Effector memory CD4-positive, alpha-beta T cell (primary cell): ENCODE measurements around the gene TK1.

ENCODE experiments used
- DNase-seq, 3 donors: peaks; one replicate each; pipeline ENCODE4 v3.0.0-alpha.2; 2020
- H3K27ac ChIP-seq: 2 replicates; pipeline ENCODE4 v1.7.0; 2013; ENCODE audit warnings: mild to moderate bottlenecking, low read length, moderate library complexity; ENCODE audit not compliant: insufficient read depth, poor library complexity, severe bottlenecking
- H3K27me3 ChIP-seq: replicated peaks from 2 replicates; pipeline ENCODE4 v1.7.0; 2013; ENCODE audit warnings: mild to moderate bottlenecking, low read length; ENCODE audit not compliant: insufficient read depth, control insufficient read depth, poor library complexity, severe bottlenecking
- H3K36me3 ChIP-seq: 2 replicates; pipeline ENCODE4 v1.7.0; 2013; ENCODE audit warnings: mild to moderate bottlenecking, low read length, moderate library complexity; ENCODE audit not compliant: control insufficient read depth, insufficient read depth
- H3K4me1 ChIP-seq: 2 replicates; pipeline ENCODE4 v1.7.0; 2013; ENCODE audit warnings: low read length, mild to moderate bottlenecking; ENCODE audit not compliant: control insufficient read depth, insufficient read depth, poor library complexity, severe bottlenecking
- H3K4me3 ChIP-seq: 2 replicates; pipeline ENCODE4 v1.7.0; 2013; ENCODE audit warnings: low read length, low read depth, mild to moderate bottlenecking; ENCODE audit not compliant: insufficient read depth, poor library complexity, severe bottlenecking
- H3K9me3 ChIP-seq: 2 replicates; pipeline ENCODE4 v1.7.0; 2013; ENCODE audit warnings: mild to moderate bottlenecking, low read length, moderate library complexity; ENCODE audit not compliant: control insufficient read depth

The TK1 gene

DNA sequence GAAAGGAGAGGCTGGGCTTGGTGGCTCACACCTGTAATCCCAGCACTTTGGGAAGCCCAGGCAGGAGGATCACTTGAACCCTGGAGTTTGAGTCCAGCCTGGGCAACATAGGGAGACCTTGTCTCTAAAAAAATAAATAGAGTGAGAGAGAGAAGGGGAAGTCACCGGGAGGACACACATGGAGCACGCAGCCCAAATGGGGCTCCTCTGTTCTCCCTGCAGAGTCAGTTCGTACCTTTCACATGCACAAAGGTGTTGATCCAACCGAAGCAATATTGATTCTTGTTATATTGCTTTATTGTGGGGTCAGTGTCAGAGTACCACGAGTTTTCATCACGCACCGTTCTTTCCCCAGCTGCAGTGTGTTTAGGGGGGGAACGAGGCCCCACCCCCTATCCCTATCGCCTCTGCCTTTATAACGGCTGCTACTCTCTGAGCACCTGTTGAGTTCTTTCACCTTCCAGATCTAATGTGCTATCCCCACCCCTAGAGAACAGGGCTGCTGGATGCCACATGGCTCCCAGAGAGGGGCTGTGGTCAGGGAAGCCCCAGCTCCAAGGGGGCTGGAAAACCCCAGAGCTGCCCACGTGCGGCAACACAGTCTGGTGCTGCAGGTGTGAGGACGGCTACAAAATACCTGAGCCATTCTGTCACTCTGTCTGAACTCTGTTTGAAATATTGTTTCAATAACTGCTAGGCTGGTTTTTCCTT is 43.6 kb upstream of the TK1 start:
- no peaks in the 10 kb centered on the region for H3K36me3 ChIP-seq
- no peak overlapping the region for H3K27ac ChIP-seq
- peaks cover 20% of the 10 kb centered on the region for H3K27me3 ChIP-seq
- H3K9me3 ChIP-seq, result no peaks in the 10 kb centered on the region
- no peak overlapping the region for H3K4me3 ChIP-seq
- no peak for DNase-seq
- peaks cover 5% of the 10 kb centered on the region for H3K4me1 ChIP-seq

DNA sequence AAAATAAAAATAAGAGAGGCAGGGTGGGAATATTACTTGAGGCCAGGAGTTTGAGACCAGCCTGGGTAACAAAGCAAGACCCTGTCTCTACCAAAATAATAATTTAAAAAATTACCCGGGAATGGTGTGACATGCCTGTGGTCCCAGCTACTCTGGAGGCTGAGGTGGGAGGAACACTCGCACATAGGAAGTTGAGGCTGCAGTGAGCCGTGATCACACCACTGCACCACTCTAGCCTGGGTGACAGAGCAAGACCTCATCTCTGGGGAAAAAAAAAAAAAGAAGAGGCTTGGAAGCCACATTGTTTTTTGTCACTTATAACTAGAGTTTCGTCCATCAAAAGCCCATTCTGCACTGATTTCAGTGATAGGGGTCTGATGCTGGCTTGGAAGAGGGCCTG is 41.3 kb upstream of the TK1 start:
- Histone ChIP-seq H3K36me3 (no peaks in the 10 kb centered on the region), H3K27me3 (peaks cover 20% of the 10 kb centered on the region), H3K4me1 (peaks cover 5% of the 10 kb centered on the region), H3K27ac (no peak overlapping the region), H3K9me3 (no peaks in the 10 kb centered on the region), H3K4me3 (no peak overlapping the region)
- DNase-seq, result no peak

DNA sequence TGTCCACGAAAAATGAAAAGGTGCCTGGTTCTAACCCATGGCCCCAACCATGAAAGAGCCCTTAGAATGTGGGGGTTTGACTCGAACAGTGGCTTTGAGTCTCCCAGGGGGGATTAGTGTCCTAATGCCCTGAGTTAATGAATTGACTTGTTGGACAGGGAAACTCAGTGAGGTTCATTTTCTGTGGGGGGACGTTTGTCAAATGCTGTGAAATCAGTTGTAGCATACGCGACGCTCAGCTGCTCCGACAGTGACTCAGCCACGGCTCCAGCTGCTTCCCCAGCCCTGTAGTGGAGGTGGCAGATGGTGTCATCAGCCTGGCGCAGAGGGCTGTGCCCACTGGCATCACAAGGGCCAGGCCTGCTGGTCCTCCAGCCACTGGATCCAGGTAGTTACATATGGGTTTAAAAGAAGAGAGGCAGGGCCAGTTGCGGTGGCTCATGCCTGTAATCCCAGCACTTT is 40.6 kb upstream of the TK1 start:
- Histone ChIP-seq H3K36me3 (no peaks in the 10 kb centered on the region), H3K27me3 (peaks cover 18% of the 10 kb centered on the region), H3K4me1 (peaks cover 5% of the 10 kb centered on the region), H3K9me3 (no peaks in the 10 kb centered on the region), H3K27ac (no peak overlapping the region), H3K4me3 (no peak overlapping the region)
- no peak for DNase-seq

DNA sequence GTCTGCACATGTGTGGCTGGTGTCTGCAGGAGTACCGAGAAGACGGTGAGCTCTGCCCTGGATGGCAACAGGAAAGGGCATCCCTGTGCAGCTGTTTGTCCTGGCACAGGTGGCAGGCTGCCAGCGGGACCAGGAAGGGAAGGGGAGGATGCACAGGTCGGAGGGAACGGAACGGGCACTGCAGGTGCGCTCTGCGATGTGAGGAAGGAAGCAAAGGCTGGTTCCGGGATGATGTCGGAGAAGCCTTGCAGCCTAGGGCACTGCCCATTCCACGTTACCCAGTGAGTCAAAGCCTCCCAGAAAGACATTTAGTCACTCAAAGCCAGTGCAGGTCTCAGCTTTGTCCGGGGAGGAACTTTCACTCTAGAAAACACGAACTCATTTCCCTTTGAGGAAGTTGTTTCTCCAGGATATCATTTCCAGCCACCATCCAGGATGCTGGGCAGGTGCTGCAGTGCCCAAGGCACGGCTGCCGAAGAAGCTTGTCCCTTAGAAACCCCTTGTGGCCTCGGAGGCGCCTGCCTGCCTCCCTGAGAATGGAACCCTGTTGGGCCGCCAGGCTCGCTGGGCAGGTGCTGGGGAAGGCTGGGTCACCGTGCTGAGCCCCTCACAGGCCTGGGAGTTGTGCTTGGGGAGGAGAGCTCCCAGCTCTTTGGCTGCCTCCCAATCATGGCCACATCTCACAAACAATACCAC is 40.1 kb upstream of the TK1 start:
- Histone ChIP-seq H3K9me3 (no peaks in the 10 kb centered on the region), H3K4me1 (no peaks in the 10 kb centered on the region), H3K36me3 (no peaks in the 10 kb centered on the region), H3K27ac (no peak overlapping the region), H3K27me3 (peaks cover 13% of the 10 kb centered on the region), H3K4me3 (no peak overlapping the region)
- DNase-seq, result no peak

DNA sequence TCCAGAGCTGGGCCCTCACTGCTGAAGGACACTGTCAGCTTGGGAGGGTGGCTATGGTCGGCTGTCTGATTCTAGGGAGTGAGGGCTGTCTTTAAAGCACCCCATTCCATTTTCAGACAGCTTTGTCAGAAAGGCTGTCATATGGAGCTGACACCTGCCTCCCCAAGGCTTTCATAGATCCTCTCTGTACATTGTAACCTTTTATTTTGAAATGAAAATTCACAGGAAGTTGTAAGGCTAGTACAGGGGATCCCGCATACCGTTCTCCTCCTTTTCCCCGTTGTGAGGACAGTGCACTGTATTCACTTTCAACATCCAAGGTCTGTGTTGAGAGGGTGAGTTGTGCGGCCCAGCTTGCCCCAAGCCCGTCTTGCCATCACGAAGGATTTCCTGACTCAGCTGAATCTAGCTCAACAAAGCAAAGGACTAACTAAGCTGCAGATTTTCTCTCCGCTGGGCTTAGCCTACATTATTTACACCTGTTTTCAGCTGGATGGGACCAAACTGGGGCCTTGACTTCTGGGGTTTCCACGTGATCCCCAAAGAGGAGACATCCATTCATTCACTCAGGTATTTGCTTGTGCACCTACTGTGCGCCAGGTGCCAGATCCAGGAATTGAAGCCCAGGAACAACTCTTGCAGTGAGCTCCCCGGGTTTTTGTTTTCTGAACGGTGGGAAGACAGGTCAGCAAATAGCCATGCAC is 39.4 kb upstream of the TK1 start:
- no peaks in the 10 kb centered on the region for H3K36me3 ChIP-seq
- no peaks in the 10 kb centered on the region for H3K9me3 ChIP-seq
- no peak overlapping the region for H3K27ac ChIP-seq
- H3K4me1 ChIP-seq, result no peaks in the 10 kb centered on the region
- no peak overlapping the region for H3K4me3 ChIP-seq
- peaks cover 8% of the 10 kb centered on the region for H3K27me3 ChIP-seq
- DNase-seq, result no peak

DNA sequence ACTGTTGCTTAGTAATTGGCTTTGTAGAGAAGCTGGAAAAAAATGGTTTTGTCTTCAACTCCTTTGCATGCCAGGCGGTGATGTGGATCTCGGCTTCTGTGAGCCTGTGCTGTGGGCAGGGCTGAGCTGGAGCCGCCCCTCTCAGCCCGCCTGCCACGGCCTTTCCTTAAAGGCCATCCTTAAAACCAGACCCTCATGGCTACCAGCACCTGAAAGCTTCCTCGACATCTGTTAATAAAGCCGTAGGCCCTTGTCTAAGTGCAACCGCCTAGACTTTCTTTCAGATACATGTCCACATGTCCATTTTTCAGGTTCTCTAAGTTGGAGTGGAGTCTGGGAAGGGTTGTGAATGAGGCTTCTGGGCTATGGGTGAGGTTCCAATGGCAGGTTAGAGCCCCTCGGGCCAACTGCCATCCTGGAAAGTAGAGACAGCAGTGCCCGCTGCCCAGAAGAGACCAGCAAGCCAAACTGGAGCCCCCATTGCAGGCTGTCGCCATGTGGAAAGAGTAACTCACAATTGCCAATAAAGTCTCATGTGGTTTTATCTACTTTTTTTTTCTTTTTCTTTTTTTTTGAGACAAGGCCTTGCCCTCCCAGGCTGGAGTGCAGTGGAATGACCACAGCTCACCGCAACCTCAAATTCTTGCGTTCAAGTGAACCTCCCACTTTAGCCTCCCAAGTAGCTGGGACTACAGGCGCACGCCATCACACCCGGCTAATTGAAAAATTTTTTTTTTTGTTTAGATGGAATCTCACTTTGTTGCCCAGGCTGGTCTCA is 38.4 kb upstream of the TK1 start:
- Histone ChIP-seq H3K27me3 (no peaks in the 10 kb centered on the region), H3K9me3 (no peaks in the 10 kb centered on the region), H3K27ac (no peak overlapping the region), H3K36me3 (no peaks in the 10 kb centered on the region), H3K4me1 (no peaks in the 10 kb centered on the region), H3K4me3 (no peak overlapping the region)
- DNase-seq, result no peak

DNA sequence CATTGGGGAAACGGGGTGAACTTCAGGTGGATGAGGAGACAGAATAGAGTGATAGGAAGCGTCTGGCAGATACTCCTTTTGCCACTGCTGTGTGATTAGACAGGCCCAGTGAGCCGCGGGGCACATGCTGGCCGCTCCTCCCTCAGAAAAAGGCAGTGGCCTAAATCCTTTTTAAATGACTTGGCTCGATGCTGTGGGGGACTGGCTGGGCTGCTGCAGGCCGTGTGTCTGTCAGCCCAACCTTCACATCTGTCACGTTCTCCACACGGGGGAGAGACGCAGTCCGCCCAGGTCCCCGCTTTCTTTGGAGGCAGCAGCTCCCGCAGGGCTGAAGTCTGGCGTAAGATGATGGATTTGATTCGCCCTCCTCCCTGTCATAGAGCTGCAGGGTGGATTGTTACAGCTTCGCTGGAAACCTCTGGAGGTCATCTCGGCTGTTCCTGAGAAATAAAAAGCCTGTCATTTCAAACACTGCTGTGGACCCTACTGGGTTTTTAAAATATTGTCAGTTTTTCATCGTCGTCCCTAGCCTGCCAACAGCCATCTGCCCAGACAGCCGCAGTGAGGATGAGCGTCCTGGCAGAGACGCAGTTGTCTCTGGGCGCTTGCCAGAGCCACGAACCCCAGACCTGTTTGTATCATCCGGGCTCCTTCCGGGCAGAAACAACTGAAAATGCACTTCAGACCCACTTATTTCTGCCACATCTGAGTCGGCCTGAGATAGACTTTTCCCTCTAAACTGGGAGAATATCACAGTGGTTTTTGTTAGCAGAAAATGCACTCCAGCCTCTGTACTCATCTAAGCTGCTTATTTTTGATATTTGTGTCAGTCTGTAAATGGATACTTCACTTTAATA is 37.6 kb upstream of the TK1 start:
- Histone ChIP-seq H3K27me3 (no peaks in the 10 kb centered on the region), H3K36me3 (no peaks in the 10 kb centered on the region), H3K4me1 (no peaks in the 10 kb centered on the region), H3K4me3 (no peak overlapping the region), H3K27ac (no peak overlapping the region), H3K9me3 (no peaks in the 10 kb centered on the region)
- no peak for DNase-seq

DNA sequence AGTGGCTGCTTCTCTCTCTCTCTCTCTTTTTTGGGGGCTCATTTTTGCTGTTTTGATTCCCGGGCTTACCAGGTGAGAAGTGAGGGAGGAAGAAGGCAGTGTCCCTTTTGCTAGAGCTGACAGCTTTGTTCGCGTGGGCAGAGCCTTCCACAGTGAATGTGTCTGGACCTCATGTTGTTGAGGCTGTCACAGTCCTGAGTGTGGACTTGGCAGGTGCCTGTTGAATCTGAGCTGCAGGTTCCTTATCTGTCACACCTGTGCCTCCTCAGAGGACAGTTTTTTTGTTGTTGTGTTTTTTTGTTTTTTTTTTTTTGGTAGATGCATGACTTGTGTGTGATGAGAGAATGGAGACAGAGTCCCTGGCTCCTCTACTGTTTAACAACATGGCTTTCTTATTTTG is 36.9 kb upstream of the TK1 start:
- H3K27ac ChIP-seq, result no peak overlapping the region
- no peaks in the 10 kb centered on the region for H3K36me3 ChIP-seq
- no peaks in the 10 kb centered on the region for H3K27me3 ChIP-seq
- H3K9me3 ChIP-seq, result no peaks in the 10 kb centered on the region
- DNase-seq, result no peak
- no peak overlapping the region for H3K4me3 ChIP-seq
- no peaks in the 10 kb centered on the region for H3K4me1 ChIP-seq

DNA sequence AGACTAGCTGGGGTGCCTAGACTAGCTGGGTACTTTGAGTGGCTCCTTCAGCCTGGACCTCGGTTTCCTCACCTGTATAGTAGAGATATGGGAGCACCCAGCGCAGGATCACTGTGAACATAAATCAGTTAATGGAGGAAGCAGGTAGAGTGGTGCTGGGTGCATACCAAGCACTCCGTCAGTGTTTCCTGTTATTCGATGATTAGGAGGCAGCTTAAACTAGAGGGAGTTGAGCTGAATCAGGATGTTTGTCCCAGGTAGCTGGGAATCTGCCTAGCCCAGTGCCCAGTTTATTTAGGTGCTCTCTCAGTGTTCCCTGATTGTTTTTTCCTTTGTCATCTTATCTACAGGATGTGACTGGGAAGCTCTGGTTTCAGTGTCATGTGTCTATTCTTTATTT is 36.2 kb upstream of the TK1 start:
- H3K4me3 ChIP-seq, result no peak overlapping the region

More for the DNA sequence above, 36.2 kb upstream of the TK1 start:
- no peak for DNase-seq
- H3K27ac ChIP-seq, result no peak overlapping the region
- H3K9me3 ChIP-seq, result no peaks in the 10 kb centered on the region
- no peaks in the 10 kb centered on the region for H3K4me1 ChIP-seq
- H3K36me3 ChIP-seq, result no peaks in the 10 kb centered on the region
- H3K27me3 ChIP-seq, result no peaks in the 10 kb centered on the region
